Left renal pelvis (tissue), 4 donors: ENCODE results near the gene ROCK2. TPM values are rescaled to one million over a fixed set of nuclear protein-coding genes. Genes with fewer than 3 reads are reported as not detected.

Source experiments
- DNase-seq, 4 donors: peaks; one replicate each; pipeline ENCODE4 v3.0.0-alpha.2; 2013; ENCODE audit warnings: low read depth in 4 of 4, low spot score in 3 of 4
- polyA plus RNA-seq, 4 donors: library from polyadenylated mRNA; unstranded; fragments of 120-200 nt; gene quantifications; one replicate each; pipeline ENCODE4 v1.2.1, GENCODE V29; 2013; ENCODE audit not compliant: insufficient read length in 4 of 4

Gene ROCK2
- polyA plus RNA-seq, 4 donors: 37.5 to 45.0 (median 43.2) TPM

GRCh38 chr2:11159574-11160170 is 184.8 kb downstream of the ROCK2 start:
- no peak for DNase-seq

DNA sequence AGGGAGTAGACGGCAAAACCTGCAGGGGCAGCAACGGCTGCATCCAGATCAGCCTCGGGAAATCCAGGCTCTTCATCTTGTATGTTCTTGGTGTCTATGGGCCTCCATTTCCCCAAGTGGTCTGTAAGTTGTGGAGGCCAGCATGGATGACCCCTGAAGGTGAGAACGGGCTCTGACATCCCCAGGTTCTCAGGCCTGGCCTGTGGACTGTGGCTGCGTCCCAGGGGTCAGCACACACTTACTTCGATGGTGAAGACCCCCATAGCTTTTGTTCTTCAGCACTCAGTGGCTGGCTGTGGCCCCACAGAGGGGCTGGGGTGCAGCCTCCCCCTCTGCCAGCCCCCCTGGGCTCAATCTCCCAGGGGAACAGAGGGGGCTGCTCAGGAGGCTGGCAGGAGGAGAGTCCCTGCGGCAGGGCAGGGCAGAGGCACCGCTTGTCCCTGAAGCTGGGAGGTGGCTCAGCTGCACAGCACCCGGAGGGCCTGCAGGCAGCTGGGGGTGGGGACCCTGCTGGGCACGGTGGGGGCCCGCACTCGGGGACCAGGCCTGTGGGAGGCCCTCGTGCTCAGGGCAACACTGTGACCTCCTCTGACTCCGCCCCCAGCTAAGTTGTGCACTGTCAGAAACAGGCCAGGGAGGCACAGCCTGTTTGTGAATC is 185.4 kb downstream of the ROCK2 start:
- DNase-seq: no peak

DNA sequence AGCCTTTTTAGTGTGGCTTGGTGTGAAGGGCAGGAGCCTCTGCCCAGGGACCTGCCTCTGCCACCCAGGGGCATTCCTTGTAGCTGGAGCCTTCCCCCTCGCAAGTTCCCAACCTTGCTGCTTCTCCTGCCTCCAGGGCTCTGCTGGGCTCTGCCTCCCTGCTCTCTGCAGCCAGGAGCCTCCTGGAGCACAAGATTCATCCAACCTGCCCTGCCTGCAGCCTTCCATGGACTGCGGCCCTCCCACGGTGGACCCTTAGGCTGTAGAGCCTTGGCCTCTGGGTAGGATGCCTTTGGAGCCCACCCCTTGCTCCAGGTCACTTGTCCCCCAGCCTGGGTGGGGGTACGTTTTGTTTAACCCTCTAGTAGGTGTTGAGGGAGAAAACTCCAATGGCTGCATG is 186.7 kb downstream of the ROCK2 start:
- DNase-seq: no peak

DNA sequence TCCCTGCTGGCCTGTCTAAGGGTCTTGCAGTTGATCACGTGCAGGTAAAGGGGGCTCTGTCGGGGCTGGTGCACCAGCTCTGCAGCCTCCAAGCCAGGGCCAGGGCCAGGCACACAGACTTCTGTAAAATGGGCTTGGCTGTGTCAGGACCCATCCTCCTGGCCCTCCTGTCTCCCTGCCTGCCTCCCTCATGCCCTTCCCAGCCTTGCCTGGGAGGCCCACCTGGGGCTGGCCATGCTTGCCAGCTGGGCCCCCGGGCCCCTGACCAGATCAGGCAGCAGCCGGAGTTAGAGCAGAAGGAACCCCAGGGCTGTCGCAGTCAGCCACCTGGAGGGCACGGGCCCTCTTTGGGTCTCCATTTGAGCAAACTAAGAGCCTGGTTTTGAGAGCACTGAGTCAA is 187.1 kb downstream of the ROCK2 start:
- no peak for DNase-seq

DNA sequence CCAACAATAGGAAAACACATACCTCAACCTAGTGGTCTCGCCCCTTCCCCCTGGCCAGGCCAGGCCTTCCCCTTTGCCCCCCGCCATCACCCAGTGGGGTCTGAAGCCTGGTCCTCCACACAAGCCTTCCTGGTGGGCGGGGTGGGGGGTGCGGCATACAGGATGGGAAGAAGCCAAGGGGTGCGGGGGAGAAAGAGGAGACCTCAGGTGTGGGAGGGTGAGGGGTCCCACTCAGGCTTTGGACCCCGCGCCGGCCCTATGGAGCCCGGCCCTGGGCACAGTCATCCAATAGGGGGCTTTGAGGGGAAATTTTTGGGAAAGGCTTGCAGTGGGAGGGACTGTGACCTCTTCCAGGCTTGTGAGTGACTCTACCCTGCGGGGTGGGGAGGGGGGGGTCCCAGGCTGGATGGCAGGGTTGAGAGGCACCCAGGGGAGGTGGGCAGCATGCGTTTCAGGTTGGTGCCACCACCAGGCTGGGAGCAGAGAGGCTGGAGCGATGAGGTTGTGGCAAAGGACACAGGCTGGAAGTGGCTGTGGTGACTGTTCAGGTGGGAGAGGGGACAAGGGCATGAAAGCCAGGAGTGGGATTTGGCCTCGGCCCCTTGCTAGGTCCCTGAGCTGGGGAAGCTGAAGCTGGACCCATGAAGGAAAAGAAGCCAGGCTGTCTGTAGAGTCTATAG is 187.9 kb downstream of the ROCK2 start:
- DNase-seq: no peak

DNA sequence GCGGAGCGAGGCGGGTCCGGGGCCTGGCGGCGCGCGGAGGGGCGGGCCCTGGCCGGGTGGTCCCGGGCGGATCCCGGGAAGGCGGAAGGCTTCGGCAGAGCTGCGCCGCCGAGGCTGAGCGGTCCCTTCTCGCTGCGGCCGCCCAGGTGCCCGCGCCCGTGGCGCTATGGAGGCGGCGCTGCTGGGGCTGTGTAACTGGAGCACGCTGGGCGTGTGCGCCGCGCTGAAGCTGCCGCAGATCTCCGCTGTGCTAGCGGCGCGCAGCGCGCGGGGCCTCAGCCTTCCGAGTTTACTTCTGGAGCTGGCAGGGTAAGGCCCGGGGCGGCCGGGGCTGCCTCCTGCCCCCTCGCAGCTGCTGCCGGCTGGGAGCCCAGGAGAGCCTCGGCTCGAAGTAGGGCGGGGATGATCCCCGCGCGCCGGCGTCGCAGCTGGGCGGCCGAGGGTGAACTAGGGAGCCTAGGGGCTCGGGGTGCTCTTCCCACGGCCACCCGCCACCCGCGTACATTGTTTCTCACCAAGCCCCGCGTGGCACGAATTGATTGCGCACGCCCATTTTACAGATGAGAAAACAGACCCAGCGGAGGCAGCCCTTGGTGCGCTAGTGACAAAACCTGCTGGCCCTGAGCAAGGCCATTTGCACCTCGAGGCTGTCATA is 188.9 kb downstream of the ROCK2 start, which contains the start of gene SLC66A3:
Gene SLC66A3 (plus strand): TSS at position 87 of the 655 bp plus-strand sequence. CDS start 80 bp downstream, at position 167.
- peak; percentile 71 to 79 (median 74) for DNase-seq

DNA sequence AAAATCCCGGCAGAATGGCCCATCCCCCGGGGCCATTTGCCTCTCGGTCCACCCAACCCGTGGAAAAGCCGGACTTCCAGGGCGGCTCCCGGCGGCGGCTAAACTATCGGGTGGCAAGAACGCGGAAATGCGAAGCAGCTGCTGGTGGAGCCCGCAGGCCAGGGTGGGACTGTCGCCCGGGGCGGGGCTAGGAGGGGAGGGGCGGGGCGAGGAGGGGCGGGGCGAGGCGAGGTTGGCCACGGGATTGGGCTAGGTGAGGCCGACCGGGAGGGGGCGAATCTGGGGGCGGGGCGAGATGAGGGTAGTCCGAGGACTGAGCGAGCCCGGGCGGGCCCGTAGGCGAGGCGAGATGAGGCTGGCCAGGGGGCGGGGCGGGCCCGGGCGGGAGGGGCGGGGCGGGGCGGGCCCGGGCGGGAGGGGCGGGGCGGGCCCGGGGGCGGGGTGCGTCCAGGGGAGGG is 189.5 kb downstream of the ROCK2 start:
- DNase-seq: peak; percentile 77 to 88 (median 84)

DNA sequence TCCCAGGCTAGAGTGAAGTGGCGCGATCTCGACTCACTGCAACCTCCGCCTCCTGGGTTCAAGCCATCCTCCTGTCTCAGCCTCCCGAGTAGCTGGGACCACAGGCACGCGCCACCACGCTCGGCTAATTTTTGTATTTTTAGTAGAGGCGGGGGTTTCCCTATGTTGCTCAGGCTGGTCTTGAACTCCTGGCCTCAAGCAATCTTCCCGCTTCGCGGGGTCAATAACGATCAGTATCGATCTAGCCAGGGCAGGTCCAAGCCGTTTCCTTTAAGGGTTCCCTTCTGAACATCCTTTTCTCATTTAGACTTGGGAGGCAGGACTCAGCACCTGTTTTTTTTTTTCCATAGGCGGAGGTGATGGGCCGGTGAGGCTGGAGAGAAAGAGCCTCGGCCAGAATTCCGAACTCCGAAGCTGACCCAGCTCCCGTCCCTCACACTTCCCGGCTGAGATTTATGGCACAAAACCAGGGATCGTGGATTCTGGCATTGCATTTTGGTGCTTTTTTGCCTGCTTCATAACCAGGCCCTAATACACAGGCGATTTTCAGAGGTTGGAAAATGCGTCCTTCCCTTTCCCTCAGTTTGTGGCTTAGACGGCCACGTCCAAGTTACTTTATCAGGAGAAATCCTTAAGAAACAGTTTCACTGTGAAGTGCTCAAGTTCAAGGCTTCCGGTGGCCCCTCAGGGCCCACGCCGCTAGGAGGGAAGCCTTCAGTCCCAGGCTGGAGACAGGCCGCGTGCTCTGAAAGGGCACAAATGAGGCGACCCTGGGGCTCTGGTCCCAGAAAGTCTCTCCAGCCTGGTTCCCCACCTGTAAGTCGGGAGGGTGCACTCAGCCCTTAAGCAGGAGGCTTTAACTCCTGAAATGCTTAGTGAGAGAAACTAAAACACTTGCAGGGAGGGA is 190.2 kb downstream of the ROCK2 start:
- no peak for DNase-seq

- no peak for DNase-seq
These were observed 191.8 kb downstream of the ROCK2 start for GRCh38 chr2:11152591-11152990.

DNA sequence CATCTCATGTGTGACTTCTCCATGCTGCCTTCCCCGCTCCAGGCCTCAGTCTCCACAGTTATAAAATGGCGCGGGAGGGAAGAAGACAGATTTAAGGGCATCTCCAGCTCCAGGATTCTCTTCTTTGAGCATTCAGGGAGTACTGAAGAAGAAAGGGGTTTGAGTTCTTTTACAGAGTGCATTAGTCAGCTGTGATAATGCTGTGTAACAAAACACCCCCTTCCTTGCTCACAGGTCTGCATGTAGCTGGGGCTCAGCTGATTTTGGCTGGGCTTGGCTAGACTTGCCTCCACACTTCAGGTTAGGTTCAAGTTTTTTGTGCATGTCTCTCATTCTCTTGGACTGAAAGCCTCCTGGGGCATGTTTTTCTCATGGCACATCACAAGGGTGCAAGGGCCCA is 197.2 kb downstream of the ROCK2 start:
- DNase-seq: no peak

GRCh38 chr2:11146076-11146475 is 198.4 kb downstream of the ROCK2 start:
- no peak for DNase-seq

- DNase-seq: no peak
These were observed 199.1 kb downstream of the ROCK2 start for GRCh38 chr2:11145350-11145749.

- no peak for DNase-seq
These were observed 199.7 kb downstream of the ROCK2 start for GRCh38 chr2:11144738-11145079.

- DNase-seq: no peak
These were observed 200.2 kb downstream of the ROCK2 start for GRCh38 chr2:11144077-11144737.

DNA sequence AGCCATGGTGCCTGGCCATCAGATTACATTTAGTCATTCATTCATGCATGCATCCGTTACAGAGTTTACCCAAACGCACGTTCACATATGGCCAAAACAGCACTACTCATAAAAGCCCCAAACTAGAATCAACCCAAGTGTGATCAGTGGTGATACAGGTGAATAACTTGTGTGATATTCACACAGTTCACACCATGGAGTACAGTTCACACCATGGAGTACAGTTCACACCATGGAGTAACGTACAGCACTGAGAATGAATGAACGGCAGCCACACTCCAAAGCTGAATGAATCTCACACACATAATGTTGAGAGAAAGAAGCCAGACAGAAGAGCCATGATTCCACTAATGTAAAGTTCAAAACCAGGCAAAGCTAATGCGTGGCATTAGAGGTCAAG is 201.4 kb downstream of the ROCK2 start:
- no peak for DNase-seq

GRCh38 chr2:11142330-11142729 is 202.1 kb downstream of the ROCK2 start:
- DNase-seq: no peak

DNA sequence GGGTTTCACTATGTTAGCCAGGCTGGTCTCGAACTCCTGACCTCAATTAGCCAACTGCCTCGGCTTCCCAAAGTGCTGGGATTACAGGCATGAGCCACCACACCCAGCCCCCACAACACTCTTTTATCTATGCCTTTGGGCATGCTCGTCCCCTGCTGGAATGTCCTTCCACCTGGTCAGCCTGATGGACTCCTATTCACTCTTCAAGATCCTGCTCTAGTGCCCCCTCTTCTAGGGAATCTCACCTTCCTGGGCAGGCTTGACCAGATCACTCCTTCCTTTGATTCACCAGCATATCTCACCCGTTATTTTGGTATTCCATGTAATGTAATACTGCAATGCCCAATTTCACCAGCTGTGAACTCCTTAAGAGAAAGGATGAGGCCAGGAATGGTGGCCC is 203.1 kb downstream of the ROCK2 start:
- no peak for DNase-seq

DNA sequence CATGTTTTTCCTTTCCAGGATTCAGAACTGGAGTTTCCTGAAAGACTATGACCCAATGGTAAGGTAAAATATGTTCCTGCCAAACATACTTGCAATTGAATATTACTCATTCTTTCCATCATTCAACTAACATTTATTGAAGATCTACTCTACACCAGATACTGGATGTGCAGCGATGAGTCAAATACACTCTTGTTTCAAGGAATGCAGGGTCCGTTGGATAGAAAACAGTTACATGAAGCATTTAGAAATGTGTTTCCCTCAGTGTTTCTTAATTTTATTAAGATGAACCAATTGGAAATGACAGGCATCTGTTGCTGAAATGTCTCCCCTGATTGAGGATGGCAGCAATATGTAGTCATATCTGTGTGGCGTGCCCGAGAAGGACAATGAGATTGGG is 203.9 kb downstream of the ROCK2 start:
- no peak for DNase-seq

- DNase-seq: no peak
These were observed 210.1 kb downstream of the ROCK2 start for GRCh38 chr2:11134349-11134748.

GRCh38 chr2:11133936-11134320 is 210.5 kb downstream of the ROCK2 start:
- no peak for DNase-seq
